Limb (tissue), 2 donors: ENCODE data around the gene SULT1B1.

Experiments used
- DNase-seq, 2 donors: peaks; one replicate each; pipeline ENCODE4 v3.0.0-alpha.2; 2016; ENCODE audit errors: extremely low spot score in 2 of 2

The SULT1B1 gene

GRCh38 chr4:69697536-69698242 is 62.7 kb downstream of the SULT1B1 start:
- no peak for DNase-seq

- DNase-seq, result peak in 1 of 2 donors; percentile 80
These were observed 70.8 kb downstream of the SULT1B1 start for GRCh38 chr4:69689599-69689998.

GRCh38 chr4:69684804-69685203 is 75.6 kb downstream of the SULT1B1 start:
- no peak for DNase-seq
